ENCODE results near the gene MMP8. TPM values are rescaled to one million over a fixed set of nuclear protein-coding genes. Genes with fewer than 3 reads are reported as not detected.

Gene MMP8
- total and polyA plus RNA-seq, 9 of the 15 experiments (the other 6 are each of a cell fraction or from before 2014, with no cell fraction given) = not detected

- no TSS peak for BruUV-seq (replicated peaks)
- H3K36me3 ChIP-seq (ENCODE audit: control insufficient read depth, insufficient read depth, low read length) = no peaks in the 10 kb centered on the region
- no peak overlapping the region for H2AFZ ChIP-seq (ENCODE audit: low read depth, low read length)
- DNase-seq (ENCODE audit: extremely low read depth in 1 of 4, low spot score in 3 of 4) = peak; percentile 48 to 61 (median 54)
- ATAC-seq = peak; percentile 87
- H3K9me1 ChIP-seq (ENCODE audit: control insufficient read depth, insufficient read depth, low read length) = no peaks in the 10 kb centered on the region
- ChIA-PET POLR2A (interaction anchor here (0.7 to 1.6 kb wide), 4 partner anchors 13 to 1725 kb away, joined by 3 to 4 read pairs (median 3); no protein-coding TSS in a partner anchor), CTCF (ENCODE audit: low intra/inter-chr PET ratio) (interaction anchor here (0.7 to 1.4 kb wide), 2 partner anchors 299 to 806 kb away, joined by 3 read pairs; no protein-coding TSS in a partner anchor)
- intact Hi-C loops (cut with micrococcal nuclease) = loop anchor here (1.0 to 5.0 kb wide), 5 partner anchors 74 to 378 kb away; no protein-coding TSS in a partner anchor
- WGBS (ENCODE audit: insufficient coverage, low coverage, missing lambda C conversion rate) = 1% methylated on average over 4 of the region's 4 CpGs
- in situ Hi-C loops (cut with MboI) = no loop called here
- no peak overlapping the region for H3K27ac ChIP-seq (ENCODE audit: extremely low read depth, low read depth, low read length)
- H3K79me2 ChIP-seq (ENCODE audit: control insufficient read depth, insufficient read depth, low read length) = no peaks in the 10 kb centered on the region
- no peaks in the 10 kb centered on the region for H3K9me3 ChIP-seq (replicated peaks; ENCODE audit: control insufficient read depth, insufficient read depth, low read depth, low read length)
- FAIRE-seq = peak; percentile 80
- no peak overlapping the region for H3K4me2 ChIP-seq (ENCODE audit: insufficient read depth, low read length)
- H3K4me3 ChIP-seq = no peak overlapping the region
- no peaks in the 10 kb centered on the region for H3K4me1 ChIP-seq (replicated peaks in 1 of 2; ENCODE audit: control insufficient read depth in 2 of 2, insufficient read depth in 2 of 2, low read length in 2 of 2)
- no peak overlapping the region for H3K9ac ChIP-seq (ENCODE audit: insufficient read depth in 1 of 2, low read depth in 2 of 2, low read length in 2 of 2)
- no peaks in the 10 kb centered on the region for H4K20me1 ChIP-seq (replicated peaks; ENCODE audit: control insufficient read depth, insufficient read depth, low read length)
- H3K27me3 ChIP-seq (ENCODE audit: control insufficient read depth in 2 of 2, insufficient read depth in 2 of 2, low read length in 2 of 2) = peaks cover 0 to 6% of the 10 kb centered on the region in 2 experiments; a peak in 1 of 5 replicates
- TF ChIP-seq ATF1 (CRISPR knock-in tag; IDR thresholded peaks at IDR 0.05) = no peak
- no peak for TF ChIP-seq ATF1 (tag; IDR thresholded peaks at IDR 0.05)
- peak; percentile 80 to 81 for TF ChIP-seq RAD21 (CRISPR knock-in tag; conservative IDR thresholded peaks at IDR 0.05 in 1 of 2, IDR thresholded peaks at IDR 0.05 in 1 of 2)
- TF ChIP-seq SMC3 (conservative IDR thresholded peaks at IDR 0.05; ENCODE audit: insufficient read depth, low read depth, low read length) = peak; percentile 62
- TF ChIP-seq E4F1 (CRISPR knock-in tag; IDR thresholded peaks at IDR 0.05; ENCODE audit: borderline replicate concordance) = no peak
- peak; percentile 46; the same call in 1 of the 2 replicates for TF ChIP-seq REST (IDR thresholded peaks at IDR 0.05; ENCODE audit: borderline replicate concordance)
- TF ChIP-seq REST (CRISPR knock-in tag; IDR thresholded peaks at IDR 0.05; ENCODE audit: low read depth) = no peak
- TF ChIP-seq STAG1 (CRISPR knock-in tag; IDR thresholded peaks at IDR 0.05; ENCODE audit: borderline replicate concordance) = peak; percentile 36; the same call in 1 of the 2 replicates
These were observed 58.3 kb downstream of the MMP8 start for GRCh38 chr11:102666331-102666957.

Data from K562 (cell line).